Mucosa of descending colon (tissue), 3 donors: ENCODE measurements around the gene FRG2B. TPM values are rescaled to one million over a fixed set of nuclear protein-coding genes. Genes with fewer than 3 reads are reported as not detected.

Experiments used
- ATAC-seq: fragments of 200-7000 bp; cut with Tn5 transposase; one replicate; pipeline ENCODE4 v1.9.1; 2020; ENCODE audit warnings: mild to moderate bottlenecking, moderate library complexity
- DNase-seq, 3 donors: peaks; one replicate each; pipeline ENCODE4 v3.0.0-alpha.2; 2020
- H3K36me3 ChIP-seq: fragments of 200-600 bp; one replicate; pipeline ENCODE4 v1.8.0; 2021; ENCODE audit warnings: low read depth, mild to moderate bottlenecking
- H3K4me1 ChIP-seq: fragments of 200-600 bp; one replicate; pipeline ENCODE4 v1.8.0; 2021; ENCODE audit warnings: low read depth, mild to moderate bottlenecking
- H3K4me3 ChIP-seq: fragments of 200-600 bp; one replicate; pipeline ENCODE4 v1.8.0; 2021; ENCODE audit warnings: mild to moderate bottlenecking
- H3K9me3 ChIP-seq: fragments of 200-600 bp; one replicate; pipeline ENCODE4 v1.8.0; 2021; ENCODE audit warnings: mild to moderate bottlenecking
- CTCF ChIP-seq: fragments of 200-600 bp; IDR thresholded peaks from one replicate; pipeline ENCODE4 v1.8.0; 2022; ENCODE audit warnings: antibody characterized with exemption, mild to moderate bottlenecking
- intact Hi-C, 2 donors: fragments of 100-400 bp; cut with DNase I in 1 of 2; cut with micrococcal nuclease in 1 of 2; formaldehyde crosslinking; loops; one replicate each; pipeline versions ENCODE4 v1.11.0 to v1.11.1; 2022; cut with DNase I, micrococcal nuclease
- total RNA-seq, 3 donors: library from RNA; stranded (reverse); fragmentation: NEBNext Ultra II Directional in 2 of 3; extraction: Animal tissue kit (Norgen Biotek cat#: 25700) in 2 of 3; gene quantifications; one replicate each; pipeline versions ENCODE4 v1.2.1 to v1.2.4, GENCODE V29; 2021 to 2023
- donor health status: DM: no; HTN: no; CAD: no; lungs with moderate emphysema.
- donor health status: DM: no; HTN: no; CAD: no.
- donor health status: DM: no; HTN: yes; CAD: no.

The FRG2B gene
- total RNA-seq, 3 donors from 2014 or later: not detected

GRCh38 chr10:133618851-133619250 is 7.7 kb downstream of the FRG2B start:
- Histone ChIP-seq H3K4me3 (no peak overlapping the region), H3K36me3 (no peaks in the 10 kb centered on the region), H3K4me1 (no peaks in the 10 kb centered on the region), H3K9me3 (no peaks in the 10 kb centered on the region)
- DNase-seq (no peak), ATAC-seq (no peak)
- intact Hi-C loops: no loop called here
- TF ChIP-seq CTCF: no peak

GRCh38 chr10:133617196-133617595 is 9.4 kb downstream of the FRG2B start:
- H3K9me3 ChIP-seq: no peaks in the 10 kb centered on the region
- H3K4me3 ChIP-seq: no peak overlapping the region
- no peak for TF ChIP-seq CTCF
- H3K36me3 ChIP-seq: no peaks in the 10 kb centered on the region
- intact Hi-C loops: no loop called here
- ATAC-seq: no peak
- H3K4me1 ChIP-seq: no peaks in the 10 kb centered on the region
- DNase-seq: no peak

- Histone ChIP-seq H3K36me3 (no peaks in the 10 kb centered on the region), H3K9me3 (no peaks in the 10 kb centered on the region), H3K4me3 (no peak overlapping the region), H3K4me1 (no peaks in the 10 kb centered on the region)
- intact Hi-C loops: no loop called here
- DNase-seq: peak in 2 of 3 donors; percentile 32 to 38
- peak; percentile 45 for ATAC-seq
- TF ChIP-seq CTCF: no peak
Observed at GRCh38 chr10:133616371-133617130, 10.0 kb downstream of the FRG2B start.

- Histone ChIP-seq H3K4me1 (no peaks in the 10 kb centered on the region), H3K9me3 (no peaks in the 10 kb centered on the region), H3K36me3 (no peaks in the 10 kb centered on the region), H3K4me3 (no peak overlapping the region)
- intact Hi-C loops: no loop called here
- DNase-seq (peak in 1 of 3 donors; percentile 23), ATAC-seq (peak; percentile 56)
- TF ChIP-seq CTCF: no peak
Observed at GRCh38 chr10:133614830-133615580, 11.6 kb downstream of the FRG2B start.

GRCh38 chr10:133613699-133614098 is 12.9 kb downstream of the FRG2B start:
- intact Hi-C loops: no loop called here
- no peaks in the 10 kb centered on the region for H3K36me3 ChIP-seq
- H3K4me1 ChIP-seq: no peaks in the 10 kb centered on the region
- no peaks in the 10 kb centered on the region for H3K9me3 ChIP-seq
- TF ChIP-seq CTCF: no peak
- DNase-seq: no peak
- no peak overlapping the region for H3K4me3 ChIP-seq
- no peak for ATAC-seq
